Osteoblast (primary cell): ENCODE results near the gene TPGS1. TPM values are rescaled to one million over a fixed set of nuclear protein-coding genes. Genes with fewer than 3 reads are reported as not detected.

Experiments
- DNase-seq: peaks from one replicate; pipeline ENCODE4 v3.0.0; 2011; ENCODE audit warnings: low spot score, mixed read lengths; ENCODE audit not compliant: insufficient read length; ENCODE audit errors: missing footprints
- H2AFZ ChIP-seq: 2 replicates; pipeline ENCODE4 v1.6.0; 2011; ENCODE audit warnings: mild to moderate bottlenecking, low read length
- H3K27ac ChIP-seq: 2 replicates; pipeline ENCODE4 v1.5.1; 2011; ENCODE audit warnings: mild to moderate bottlenecking, low read depth, low read length, moderate library complexity
- H3K27me3 ChIP-seq: 2 replicates; pipeline ENCODE4 v1.6.0; 2012; ENCODE audit warnings: mild to moderate bottlenecking, control low read depth, inconsistent platforms, low read length, moderate library complexity; ENCODE audit not compliant: insufficient read depth
- H3K36me3 ChIP-seq: 2 replicates; pipeline ENCODE4 v1.5.1; 2011; ENCODE audit warnings: mild to moderate bottlenecking, low read length, control low read depth, moderate library complexity; ENCODE audit not compliant: insufficient read depth
- H3K4me1 ChIP-seq: 2 replicates; pipeline ENCODE4 v1.5.1; 2011; ENCODE audit warnings: mild to moderate bottlenecking, low read length, control low read depth, moderate library complexity; ENCODE audit not compliant: insufficient read depth
- H3K4me2 ChIP-seq: 2 replicates; pipeline ENCODE4 v1.6.0; 2011; ENCODE audit warnings: mild to moderate bottlenecking, low read length; ENCODE audit not compliant: insufficient read depth
- H3K4me3 ChIP-seq: fragments of 200-600 bp; sonication (generic); 3 replicates; pipeline ENCODE4 v1.5.1; 2012; ENCODE audit warnings: mild to moderate bottlenecking, low read length, inconsistent platforms; ENCODE audit not compliant: insufficient read depth
- H3K79me2 ChIP-seq: 2 replicates; pipeline ENCODE4 v1.6.0; 2012; ENCODE audit warnings: mild to moderate bottlenecking, low read length, control low read depth, inconsistent platforms; ENCODE audit not compliant: insufficient read depth
- H3K9me3 ChIP-seq: 2 replicates; pipeline ENCODE4 v1.5.1; 2011; ENCODE audit warnings: low read depth, low read length, control low read depth
- H4K20me1 ChIP-seq: 2 replicates; pipeline ENCODE4 v1.6.0; 2012; ENCODE audit warnings: mild to moderate bottlenecking, low read length, control low read depth; ENCODE audit not compliant: insufficient read depth
- total RNA-seq: library from RNA; depleted of rRNA; stranded (reverse); fragments of >200 nt; gene quantifications from 2 replicates; pipeline ENCODE4 v1.2.3, GENCODE V29; 2012
- TF ChIP-seq, protein P1 (sequence below): IDR thresholded peaks from 2 replicates; pipeline ENCODE4 v1.5.1; 2011; ENCODE audit warnings: mild to moderate bottlenecking, low read depth, low read length, moderate library complexity; ENCODE audit errors: extremely low read depth

The TPGS1 gene
- total RNA-seq, 1 donor: 47.8 TPM

DNA sequence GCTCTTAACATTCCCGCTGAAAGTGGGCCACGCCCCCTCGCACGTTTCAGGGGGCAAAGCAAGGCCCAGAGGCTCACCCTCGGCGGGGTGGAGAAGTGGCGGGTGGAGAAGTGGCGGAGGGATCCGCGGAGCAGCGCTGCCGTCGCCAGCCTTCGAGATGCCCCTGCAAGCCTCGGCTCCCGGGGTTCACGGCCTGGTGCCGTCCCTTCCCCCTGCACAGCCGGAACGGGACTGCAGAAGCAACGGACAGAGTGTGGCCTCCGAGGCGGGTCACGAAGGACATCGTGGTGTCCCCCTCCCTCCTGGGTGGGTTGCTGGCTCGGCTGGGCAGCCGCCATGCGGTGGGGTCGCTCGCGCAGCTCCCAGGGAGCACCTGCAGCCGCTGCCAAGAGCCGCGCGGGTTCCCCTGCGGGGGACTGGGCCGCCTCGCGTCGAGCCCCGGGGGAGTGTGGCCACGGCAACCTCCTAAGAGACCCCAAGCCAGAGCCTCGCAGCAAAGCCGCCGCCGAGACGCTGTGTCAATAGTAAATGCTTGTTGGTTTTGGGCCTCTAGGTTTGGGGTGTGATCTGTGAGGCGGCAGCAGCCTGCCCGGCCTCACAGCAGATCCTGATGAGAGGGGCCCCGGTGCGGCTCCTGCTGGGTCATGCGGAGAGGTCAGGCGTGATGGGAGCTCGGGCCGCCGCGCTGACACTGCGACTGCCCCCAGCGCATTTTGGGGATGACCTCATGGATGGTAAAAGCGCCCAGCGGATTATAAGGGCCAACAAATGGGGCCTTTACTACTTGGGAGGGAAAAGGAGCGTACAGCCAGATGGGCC is 5.5 kb downstream of the TPGS1 start:
- TF ChIP-seq, protein P1, sequence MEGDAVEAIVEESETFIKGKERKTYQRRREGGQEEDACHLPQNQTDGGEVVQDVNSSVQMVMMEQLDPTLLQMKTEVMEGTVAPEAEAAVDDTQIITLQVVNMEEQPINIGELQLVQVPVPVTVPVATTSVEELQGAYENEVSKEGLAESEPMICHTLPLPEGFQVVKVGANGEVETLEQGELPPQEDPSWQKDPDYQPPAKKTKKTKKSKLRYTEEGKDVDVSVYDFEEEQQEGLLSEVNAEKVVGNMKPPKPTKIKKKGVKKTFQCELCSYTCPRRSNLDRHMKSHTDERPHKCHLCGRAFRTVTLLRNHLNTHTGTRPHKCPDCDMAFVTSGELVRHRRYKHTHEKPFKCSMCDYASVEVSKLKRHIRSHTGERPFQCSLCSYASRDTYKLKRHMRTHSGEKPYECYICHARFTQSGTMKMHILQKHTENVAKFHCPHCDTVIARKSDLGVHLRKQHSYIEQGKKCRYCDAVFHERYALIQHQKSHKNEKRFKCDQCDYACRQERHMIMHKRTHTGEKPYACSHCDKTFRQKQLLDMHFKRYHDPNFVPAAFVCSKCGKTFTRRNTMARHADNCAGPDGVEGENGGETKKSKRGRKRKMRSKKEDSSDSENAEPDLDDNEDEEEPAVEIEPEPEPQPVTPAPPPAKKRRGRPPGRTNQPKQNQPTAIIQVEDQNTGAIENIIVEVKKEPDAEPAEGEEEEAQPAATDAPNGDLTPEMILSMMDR: no peak
- Histone ChIP-seq H4K20me1 (peaks cover 22% of the 10 kb centered on the region), H3K4me1 (peaks cover 8% of the 10 kb centered on the region), H3K27ac (no peak overlapping the region), H3K27me3 (no peaks in the 10 kb centered on the region), H3K4me2 (no peak overlapping the region), H2AFZ (no peak overlapping the region), H3K36me3 (peaks cover 5% of the 10 kb centered on the region), H3K9me3 (no peaks in the 10 kb centered on the region), H3K79me2 (peaks cover 16% of the 10 kb centered on the region), H3K4me3 (no peak overlapping the region)
- no peak for DNase-seq

DNA sequence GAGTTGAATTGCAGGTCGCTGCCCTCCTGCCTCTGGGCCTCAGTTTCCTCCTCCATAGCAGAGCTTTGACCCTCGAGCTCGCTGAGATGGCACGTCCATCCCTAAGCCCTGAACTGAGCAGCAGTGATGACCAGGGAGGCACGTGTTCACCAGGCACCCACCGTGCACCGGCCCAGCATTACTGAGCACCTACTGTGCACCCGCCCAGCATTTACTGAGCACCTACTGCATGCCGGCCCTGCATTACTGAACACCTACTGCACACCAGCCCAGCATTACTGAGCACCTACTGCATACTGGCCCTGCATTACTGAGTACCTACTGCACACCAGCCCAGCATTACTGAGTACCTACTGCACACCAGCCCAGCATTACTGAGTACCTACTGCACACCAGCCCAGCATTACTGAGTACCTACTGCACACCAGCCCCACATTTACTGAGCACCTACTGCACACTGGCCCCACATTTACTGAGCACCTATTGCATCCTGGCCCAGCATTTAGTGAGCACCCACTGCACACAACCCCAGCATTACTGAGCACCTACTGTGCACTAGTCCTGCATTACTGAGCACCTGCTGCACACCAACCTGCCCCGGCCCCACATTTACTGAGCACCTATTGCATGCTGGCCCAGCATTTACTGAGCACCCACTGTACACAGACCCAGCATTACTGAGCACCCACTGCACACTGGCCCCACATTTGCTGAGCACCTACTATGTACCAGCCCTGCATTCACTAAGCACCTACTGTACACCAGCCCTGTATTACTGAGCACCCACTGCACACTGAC is 6.3 kb downstream of the TPGS1 start:
- H3K4me3 ChIP-seq: no peak overlapping the region
- H3K4me1 ChIP-seq: peaks cover under 1% of the 10 kb centered on the region
- H3K9me3 ChIP-seq: no peaks in the 10 kb centered on the region
- peaks cover 17% of the 10 kb centered on the region for H4K20me1 ChIP-seq
- no peak for DNase-seq
- no peak overlapping the region for H3K27ac ChIP-seq
- peaks cover 8% of the 10 kb centered on the region for H3K79me2 ChIP-seq
- peaks cover 5% of the 10 kb centered on the region for H3K36me3 ChIP-seq
- no peak overlapping the region for H2AFZ ChIP-seq
- TF ChIP-seq, protein P1: no peak
- H3K4me2 ChIP-seq: no peak overlapping the region
- H3K27me3 ChIP-seq: no peaks in the 10 kb centered on the region

GRCh38 chr19:514166-514663 is 6.9 kb downstream of the TPGS1 start:
- Histone ChIP-seq H2AFZ (no peak overlapping the region), H3K27ac (no peak overlapping the region), H4K20me1 (peaks cover 17% of the 10 kb centered on the region), H3K4me3 (no peak overlapping the region), H3K79me2 (peaks cover 3% of the 10 kb centered on the region), H3K27me3 (no peaks in the 10 kb centered on the region), H3K4me1 (no peaks in the 10 kb centered on the region), H3K4me2 (no peak overlapping the region), H3K9me3 (no peaks in the 10 kb centered on the region), H3K36me3 (peaks cover 5% of the 10 kb centered on the region)
- no peak for DNase-seq
- TF ChIP-seq, protein P1: no peak
